Measurements from ENCODE around the gene SUSD2.

SUSD2 gene

DNA sequence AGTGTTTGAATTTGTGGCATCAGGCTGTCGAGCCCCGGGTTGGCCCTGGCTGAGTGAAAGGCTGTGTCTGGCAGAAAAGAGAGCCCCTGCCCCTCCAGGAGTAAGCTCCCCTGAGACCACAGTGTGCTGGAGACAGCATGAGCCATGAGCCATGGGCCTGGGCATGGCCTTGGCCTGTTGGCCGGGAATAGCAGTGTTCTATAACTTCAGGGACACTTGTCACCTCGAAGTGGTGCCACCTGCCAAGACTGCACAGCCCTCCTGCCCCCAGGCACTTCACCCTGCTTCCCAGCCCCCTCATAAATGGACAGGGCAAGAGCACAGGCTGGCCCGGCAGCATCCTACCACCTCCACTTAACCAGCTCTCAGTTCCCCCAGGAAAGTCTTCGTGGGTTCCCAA is 20.7 kb upstream of the SUSD2 start:
- no peak overlapping the region for H3K4me3 Mint-ChIP-seq
- no peaks in the 10 kb centered on the region for H3K9me3 Mint-ChIP-seq
- peaks cover 24% of the 10 kb centered on the region for H3K36me3 Mint-ChIP-seq
- no peak for DNase-seq (ENCODE audit: low spot score in 2 of 2)
- H3K27ac Mint-ChIP-seq, result peak overlapping the region; percentile 91
- H3K4me1 Mint-ChIP-seq, result peaks cover 82% of the 10 kb centered on the region
- no peak for ATAC-seq

DNA sequence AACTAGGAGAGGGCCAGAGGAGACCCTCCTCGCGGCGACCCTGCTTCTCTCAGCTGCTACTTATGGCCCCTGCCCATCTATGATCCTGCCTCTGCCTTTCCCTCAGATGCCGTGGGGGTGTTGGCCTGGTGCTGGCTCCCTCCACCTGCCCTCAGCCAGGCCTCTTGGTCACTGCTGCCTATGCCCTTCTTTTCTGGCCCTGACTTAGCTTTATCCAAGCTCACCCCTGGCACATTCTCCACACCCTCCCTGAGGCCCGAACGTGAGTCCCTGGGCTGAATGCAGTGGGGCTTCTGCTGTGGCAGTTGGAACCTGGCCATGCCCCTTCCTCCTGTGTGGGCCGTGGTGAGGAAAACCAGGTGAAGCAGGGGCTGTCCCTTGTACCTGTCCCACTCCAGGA is 19.8 kb upstream of the SUSD2 start:
- H3K4me1 Mint-ChIP-seq, result peaks cover 78% of the 10 kb centered on the region
- no peak for DNase-seq (ENCODE audit: low spot score in 2 of 2)
- H3K36me3 Mint-ChIP-seq, result peaks cover 32% of the 10 kb centered on the region
- no peak for ATAC-seq
- H3K9me3 Mint-ChIP-seq, result no peaks in the 10 kb centered on the region
- peak overlapping the region; percentile 91 for H3K27ac Mint-ChIP-seq
- H3K4me3 Mint-ChIP-seq, result no peak overlapping the region

GRCh38 chr22:24161909-24162308 is 19.4 kb upstream of the SUSD2 start:
- Mint-ChIP-seq H3K4me3 (no peak overlapping the region), H3K9me3 (no peaks in the 10 kb centered on the region), H3K4me1 (peaks cover 74% of the 10 kb centered on the region), H3K36me3 (peaks cover 30% of the 10 kb centered on the region), H3K27ac (peak overlapping the region; percentile 91)
- no peak for ATAC-seq
- DNase-seq (ENCODE audit: low spot score in 2 of 2), result no peak

GRCh38 chr22:24162436-24162835 is 18.9 kb upstream of the SUSD2 start:
- peaks cover 69% of the 10 kb centered on the region for H3K4me1 Mint-ChIP-seq

DNA sequence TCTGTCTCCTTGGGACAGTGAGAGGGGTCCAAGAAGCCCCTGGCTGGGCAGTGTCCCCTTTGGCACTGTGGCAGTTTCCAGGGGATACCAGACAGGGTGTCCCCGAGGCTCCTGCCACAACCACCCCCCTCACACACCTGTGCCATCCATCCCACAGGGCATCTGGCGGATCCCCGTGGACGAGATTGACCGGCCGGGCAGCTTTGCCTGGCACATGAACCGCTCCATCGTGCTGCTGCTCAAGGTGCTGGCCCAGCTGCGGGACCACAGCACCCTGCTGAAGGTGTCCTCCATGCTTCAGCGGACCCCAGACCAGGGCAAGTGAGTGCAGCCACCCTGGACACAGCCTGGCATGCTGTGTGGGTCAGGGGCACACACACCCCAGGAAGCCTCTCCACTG is 17.0 kb upstream of the SUSD2 start:
- Mint-ChIP-seq H3K4me3 (no peak overlapping the region), H3K36me3 (peaks cover 42% of the 10 kb centered on the region), H3K9me3 (no peaks in the 10 kb centered on the region), H3K27ac (peak overlapping the region; percentile 91), H3K4me1 (peaks cover 58% of the 10 kb centered on the region)
- DNase-seq (ENCODE audit: low spot score in 2 of 2), result no peak
- no peak for ATAC-seq

More at GRCh38 chr22:24162436-24162835, 18.9 kb upstream of the SUSD2 start:
- Mint-ChIP-seq H3K9me3 (no peaks in the 10 kb centered on the region), H3K36me3 (peaks cover 32% of the 10 kb centered on the region), H3K27ac (peak overlapping the region; percentile 91), H3K4me3 (no peak overlapping the region)
- ATAC-seq (no peak), DNase-seq (ENCODE audit: low spot score in 2 of 2) (no peak)

DNA sequence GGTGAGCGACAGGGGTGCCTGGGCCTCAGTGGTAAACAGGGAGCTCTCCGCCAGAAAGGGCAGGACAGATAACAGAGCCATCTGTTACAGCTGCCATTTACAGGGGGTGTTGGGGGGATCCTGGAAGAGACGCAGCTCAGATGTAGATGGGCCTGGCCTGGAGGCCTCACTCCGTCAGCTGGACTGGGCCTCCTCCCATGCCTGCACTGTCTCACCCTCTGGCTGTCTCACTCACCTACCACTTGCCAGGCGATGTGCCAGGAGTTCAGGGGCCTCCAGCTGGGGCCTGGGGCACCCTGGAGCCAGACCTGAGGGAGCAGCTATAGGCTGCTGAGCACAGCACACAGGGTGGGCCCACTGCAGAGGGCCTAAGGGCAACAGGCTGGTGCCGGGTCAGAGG is 16.3 kb upstream of the SUSD2 start:
- H3K36me3 Mint-ChIP-seq, result peaks cover 42% of the 10 kb centered on the region
- H3K27ac Mint-ChIP-seq, result peak overlapping the region; percentile 91
- H3K4me1 Mint-ChIP-seq, result peaks cover 53% of the 10 kb centered on the region

GRCh38 chr22:24165673-24166072 is 15.6 kb upstream of the SUSD2 start:
- Mint-ChIP-seq H3K27ac (peak overlapping the region; percentile 91), H3K4me1 (peaks cover 46% of the 10 kb centered on the region)
- ATAC-seq, result peak; percentile 11

More for the DNA sequence above, 16.3 kb upstream of the SUSD2 start:
- DNase-seq (ENCODE audit: low spot score in 2 of 2) (no peak), ATAC-seq (no peak)
- no peaks in the 10 kb centered on the region for H3K9me3 Mint-ChIP-seq
- H3K4me3 Mint-ChIP-seq, result no peak overlapping the region

DNA sequence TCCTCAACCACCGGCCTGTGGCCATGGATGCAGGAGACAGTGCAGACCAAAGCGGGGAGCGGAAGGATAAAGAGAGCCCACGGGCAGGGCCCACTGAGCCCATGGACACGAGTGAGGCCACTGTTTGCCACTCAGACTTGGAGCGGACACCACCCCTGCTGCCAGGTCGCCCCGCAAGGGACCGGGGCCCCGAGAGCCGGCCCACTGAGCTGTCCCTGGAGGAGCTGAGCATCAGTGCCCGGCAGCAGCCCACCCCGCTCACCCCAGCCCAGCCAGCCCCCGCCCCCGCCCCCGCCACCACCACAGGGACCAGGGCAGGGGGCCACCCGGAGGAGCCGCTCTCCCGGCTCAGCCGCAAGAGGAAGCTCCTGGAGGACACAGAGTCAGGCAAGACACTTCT is 14.5 kb upstream of the SUSD2 start:
- no peaks in the 10 kb centered on the region for H3K9me3 Mint-ChIP-seq

More at GRCh38 chr22:24165673-24166072, 15.6 kb upstream of the SUSD2 start:
- Mint-ChIP-seq H3K9me3 (no peaks in the 10 kb centered on the region), H3K36me3 (peaks cover 47% of the 10 kb centered on the region), H3K4me3 (no peak overlapping the region)
- DNase-seq (ENCODE audit: low spot score in 2 of 2), result no peak

GRCh38 chr22:24169439-24170058 is 11.7 kb upstream of the SUSD2 start:
- no peak for ATAC-seq

More for the DNA sequence above, 14.5 kb upstream of the SUSD2 start:
- peaks cover 35% of the 10 kb centered on the region for H3K4me1 Mint-ChIP-seq
- no peak overlapping the region for H3K27ac Mint-ChIP-seq
- DNase-seq (ENCODE audit: low spot score in 2 of 2) (no peak), ATAC-seq (no peak)
- H3K36me3 Mint-ChIP-seq, result peaks cover 52% of the 10 kb centered on the region
- H3K4me3 Mint-ChIP-seq, result no peak overlapping the region

DNA sequence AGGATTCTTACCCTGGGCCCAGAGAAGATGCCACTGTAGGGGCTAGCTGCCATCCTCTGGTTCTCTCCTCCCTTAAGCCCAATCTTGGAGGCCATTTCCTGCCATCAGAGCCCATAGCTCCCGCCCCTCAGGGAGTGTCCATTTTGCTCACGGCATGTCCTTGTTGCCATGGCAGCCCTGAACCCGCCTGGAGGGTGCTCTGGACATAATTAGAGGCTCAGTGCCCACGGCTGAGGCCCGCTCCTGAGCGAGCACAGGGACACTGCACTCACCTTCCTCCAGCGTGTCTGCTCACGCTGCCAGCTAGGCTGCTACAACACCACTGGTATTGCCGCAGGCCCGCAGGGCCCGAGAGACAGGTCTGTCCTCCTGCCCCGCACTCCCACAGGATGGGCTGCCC is 11.1 kb upstream of the SUSD2 start:
- Mint-ChIP-seq H3K36me3 (peaks cover 69% of the 10 kb centered on the region), H3K4me1 (peaks cover 13% of the 10 kb centered on the region), H3K27ac (peak overlapping the region; percentile 94), H3K9me3 (no peaks in the 10 kb centered on the region), H3K4me3 (no peak overlapping the region)
- no peak for DNase-seq (ENCODE audit: low spot score in 2 of 2)
- ATAC-seq, result no peak

More at GRCh38 chr22:24169439-24170058, 11.7 kb upstream of the SUSD2 start:
- Mint-ChIP-seq H3K36me3 (peaks cover 71% of the 10 kb centered on the region), H3K9me3 (no peaks in the 10 kb centered on the region), H3K27ac (peak overlapping the region; percentile 94), H3K4me1 (peaks cover 17% of the 10 kb centered on the region), H3K4me3 (no peak overlapping the region)
- DNase-seq (ENCODE audit: low spot score in 2 of 2), result no peak

DNA sequence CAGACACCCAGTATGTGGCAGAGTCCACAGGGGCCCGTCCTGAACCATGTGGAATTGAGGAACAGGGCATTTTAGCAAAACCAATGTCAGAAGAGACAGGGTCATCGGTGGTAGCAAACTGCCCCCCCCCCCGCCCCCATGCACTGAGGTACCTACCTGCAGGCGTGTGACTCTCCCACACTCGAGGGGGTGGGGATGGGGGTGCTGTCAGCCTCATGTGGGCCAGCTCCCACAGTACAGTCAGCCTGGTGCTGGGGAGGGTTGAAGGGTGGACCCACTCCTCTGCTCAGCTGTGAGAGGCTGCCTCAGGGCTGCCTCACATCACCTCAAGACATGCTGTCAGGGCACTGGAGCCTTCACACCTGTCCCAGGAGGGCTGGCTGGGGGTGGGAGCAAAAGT is 10.7 kb upstream of the SUSD2 start:
- DNase-seq (ENCODE audit: low spot score in 2 of 2) (no peak), ATAC-seq (no peak)
- Mint-ChIP-seq H3K9me3 (no peaks in the 10 kb centered on the region), H3K36me3 (peaks cover 65% of the 10 kb centered on the region), H3K4me1 (peaks cover 9% of the 10 kb centered on the region), H3K27ac (peak overlapping the region; percentile 94), H3K4me3 (no peak overlapping the region)

DNA sequence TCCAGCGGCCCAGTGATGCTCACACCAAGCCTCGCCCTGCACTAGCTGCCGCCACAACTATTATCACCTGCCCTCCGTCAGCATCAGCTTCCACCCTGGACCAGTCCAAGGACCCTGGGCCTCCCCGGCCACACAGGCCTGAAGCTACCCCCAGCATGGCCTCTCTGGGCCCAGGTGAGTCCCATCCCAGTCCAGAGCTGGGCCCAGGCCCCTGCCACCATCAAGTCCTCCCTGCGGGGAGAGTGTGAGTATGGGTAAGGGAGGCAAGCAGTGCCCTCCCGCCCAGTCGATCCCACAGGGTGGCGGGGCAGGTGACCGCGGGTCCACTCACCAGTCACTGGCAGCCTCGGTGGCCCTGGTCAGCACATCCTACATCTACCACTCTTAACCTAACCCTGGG is 9.5 kb upstream of the SUSD2 start:
- H3K4me1 Mint-ChIP-seq, result peaks cover 8% of the 10 kb centered on the region
- peak overlapping the region; percentile 94 for H3K27ac Mint-ChIP-seq
- ATAC-seq (no peak), DNase-seq (ENCODE audit: low spot score in 2 of 2) (no peak)
- no peak overlapping the region for H3K4me3 Mint-ChIP-seq
- no peaks in the 10 kb centered on the region for H3K9me3 Mint-ChIP-seq
- H3K36me3 Mint-ChIP-seq, result peaks cover 54% of the 10 kb centered on the region

DNA sequence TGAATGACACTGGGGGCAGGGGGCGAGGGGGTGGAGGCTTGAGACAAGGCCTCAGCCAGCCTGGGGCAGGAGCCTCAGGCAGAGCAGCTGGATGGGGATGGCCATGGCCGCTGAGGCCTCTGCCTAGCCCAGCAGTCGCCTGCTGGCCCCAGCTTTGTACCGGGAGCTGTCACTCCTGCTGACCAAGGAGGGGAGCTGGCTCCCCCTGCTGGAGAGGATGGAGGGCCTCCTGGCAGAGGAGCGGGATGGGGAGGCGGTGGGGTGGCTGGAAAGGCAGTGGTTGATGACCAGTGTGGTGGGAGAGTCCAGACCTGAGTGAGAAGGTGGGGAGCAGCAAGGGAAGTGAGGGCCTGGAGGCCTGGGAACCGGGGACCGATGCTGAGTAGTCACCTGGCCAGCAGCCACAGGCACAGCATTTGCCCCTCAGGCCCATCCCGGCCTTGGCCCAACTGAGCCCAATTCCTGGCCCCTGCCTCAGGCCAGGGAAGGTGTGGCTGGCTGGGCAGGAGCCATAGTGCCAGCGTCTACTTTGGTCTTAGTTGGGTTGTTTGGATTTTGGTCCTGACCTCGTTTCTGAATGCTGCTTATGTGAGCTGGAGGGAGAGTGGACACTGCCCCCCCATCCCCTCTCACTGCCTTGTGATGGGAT is 6.0 kb upstream of the SUSD2 start:
- peaks cover 30% of the 10 kb centered on the region for H3K36me3 Mint-ChIP-seq
- no peaks in the 10 kb centered on the region for H3K9me3 Mint-ChIP-seq
- DNase-seq (ENCODE audit: low spot score in 2 of 2) (peak; percentile 62 to 77), ATAC-seq (peak; percentile 63)
- H3K4me1 Mint-ChIP-seq, result no peaks in the 10 kb centered on the region
- H3K27ac Mint-ChIP-seq, result peak overlapping the region; percentile 85
- H3K4me3 Mint-ChIP-seq, result no peak overlapping the region

- ATAC-seq, result no peak
- Mint-ChIP-seq H3K4me3 (no peak overlapping the region), H3K36me3 (peaks cover 28% of the 10 kb centered on the region), H3K9me3 (no peaks in the 10 kb centered on the region), H3K4me1 (no peaks in the 10 kb centered on the region), H3K27ac (peak overlapping the region; percentile 85)
- no peak for DNase-seq (ENCODE audit: low spot score in 2 of 2)
Observed at GRCh38 chr22:24176040-24176439, 5.2 kb upstream of the SUSD2 start.

DNA sequence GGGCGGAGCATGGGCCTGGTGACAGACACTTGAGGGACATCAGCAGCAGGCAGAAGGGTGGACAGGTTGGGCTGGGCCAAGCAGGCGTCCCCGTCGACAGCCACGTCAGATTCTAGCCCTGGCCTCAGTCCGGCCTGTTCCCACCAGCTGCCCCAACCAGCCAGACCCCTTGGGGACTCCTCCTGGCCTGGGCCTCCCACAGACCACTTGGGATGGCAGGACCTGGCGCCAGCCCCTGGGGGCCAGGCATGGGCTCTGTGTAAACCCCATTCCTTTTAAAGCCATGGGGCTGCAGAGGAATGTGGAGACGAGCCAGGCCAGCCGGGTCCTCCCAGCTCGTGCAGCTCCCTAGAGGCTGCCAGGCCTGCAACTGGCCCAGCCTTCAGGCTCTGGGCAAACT is 4.7 kb upstream of the SUSD2 start:
- H3K4me3 Mint-ChIP-seq, result no peak overlapping the region
- ATAC-seq, result no peak
- H3K36me3 Mint-ChIP-seq, result peaks cover 25% of the 10 kb centered on the region

GRCh38 chr22:24177045-24177444 is 4.2 kb upstream of the SUSD2 start:
- ATAC-seq (no peak), DNase-seq (ENCODE audit: low spot score in 2 of 2) (no peak)
- Mint-ChIP-seq H3K27ac (peak overlapping the region; percentile 32), H3K4me3 (no peak overlapping the region), H3K9me3 (no peaks in the 10 kb centered on the region), H3K36me3 (peaks cover 21% of the 10 kb centered on the region), H3K4me1 (no peaks in the 10 kb centered on the region)

More for the DNA sequence above, 4.7 kb upstream of the SUSD2 start:
- no peaks in the 10 kb centered on the region for H3K9me3 Mint-ChIP-seq
- H3K4me1 Mint-ChIP-seq, result no peaks in the 10 kb centered on the region
- peak overlapping the region; percentile 85 for H3K27ac Mint-ChIP-seq
- no peak for DNase-seq (ENCODE audit: low spot score in 2 of 2)

All from stimulated activated effector memory CD8-positive, alpha-beta T cell treated with anti-CD3 and anti-CD28 coated beads, Interleukin-12 subunit alpha, Interleukin-12 subunit beta, amount 100 ng/mL, for 72 hours (primary cell).